Measurements from ENCODE around the gene CANT1. TPM values are rescaled to one million over a fixed set of nuclear protein-coding genes. Genes with fewer than 3 reads are reported as not detected.
"Not testable (repeated sequence)": the region's sequence is repeated elsewhere in the genome, so short reads cannot be mapped to it uniquely, and the experiment has no call there.

CANT1 gene
- total RNA-seq, 1 donor from 2014 or later: 55.8 TPM

- H3K27me3 Mint-ChIP-seq (ENCODE audit: low read depth): no peaks in the 10 kb centered on the region
- intact Hi-C loops (cut with micrococcal nuclease): no loop called here
- H3K4me1 Mint-ChIP-seq (ENCODE audit: low read depth): no peaks in the 10 kb centered on the region
- no peak overlapping the region for H3K4me3 Mint-ChIP-seq (ENCODE audit: low read depth)
- H3K36me3 Mint-ChIP-seq (ENCODE audit: low read depth): no peaks in the 10 kb centered on the region
- no peak overlapping the region for H3K27ac Mint-ChIP-seq
- peaks cover 17% of the 10 kb centered on the region for H3K9me3 Mint-ChIP-seq
- DNase-seq (ENCODE audit: low spot score): no peak
Observed at GRCh38 chr17:78947235-78948149, 62.1 kb downstream of the CANT1 start.

GRCh38 chr17:78946631-78947030 lies 62.9 kb downstream of the CANT1 start:
- Mint-ChIP-seq H3K4me1 (ENCODE audit: low read depth) (no peaks in the 10 kb centered on the region), H3K36me3 (ENCODE audit: low read depth) (no peaks in the 10 kb centered on the region), H3K4me3 (ENCODE audit: low read depth) (no peak overlapping the region), H3K27me3 (ENCODE audit: low read depth) (no peaks in the 10 kb centered on the region), H3K27ac (no peak overlapping the region), H3K9me3 (peaks cover 17% of the 10 kb centered on the region)
- intact Hi-C loops (cut with micrococcal nuclease): no loop called here
- no peak for DNase-seq (ENCODE audit: low spot score)

GRCh38 chr17:78946131-78946530 lies 63.4 kb downstream of the CANT1 start:
- intact Hi-C loops (cut with micrococcal nuclease): no loop called here
- H3K27ac Mint-ChIP-seq: no peak overlapping the region
- H3K4me3 Mint-ChIP-seq (ENCODE audit: low read depth): no peak overlapping the region
- H3K4me1 Mint-ChIP-seq (ENCODE audit: low read depth): no peaks in the 10 kb centered on the region
- H3K36me3 Mint-ChIP-seq (ENCODE audit: low read depth): no peaks in the 10 kb centered on the region
- DNase-seq (ENCODE audit: low spot score): no peak
- no peaks in the 10 kb centered on the region for H3K27me3 Mint-ChIP-seq (ENCODE audit: low read depth)
- peaks cover 14% of the 10 kb centered on the region for H3K9me3 Mint-ChIP-seq

- intact Hi-C loops (cut with micrococcal nuclease); H3K27ac Mint-ChIP-seq; H3K27me3 Mint-ChIP-seq (ENCODE audit: low read depth); DNase-seq (ENCODE audit: low spot score); H3K36me3 Mint-ChIP-seq (ENCODE audit: low read depth); H3K4me1 Mint-ChIP-seq (ENCODE audit: low read depth); H3K4me3 Mint-ChIP-seq (ENCODE audit: low read depth); H3K9me3 Mint-ChIP-seq: not testable (repeated sequence)
Observed at GRCh38 chr17:78945455-78945854, 64.1 kb downstream of the CANT1 start.

GRCh38 chr17:78944956-78945355 lies 64.6 kb downstream of the CANT1 start:
- Mint-ChIP-seq H3K4me3 (ENCODE audit: low read depth) (no peak overlapping the region), H3K9me3 (peaks cover 2% of the 10 kb centered on the region), H3K27me3 (ENCODE audit: low read depth) (no peaks in the 10 kb centered on the region), H3K4me1 (ENCODE audit: low read depth) (no peaks in the 10 kb centered on the region), H3K36me3 (ENCODE audit: low read depth) (no peaks in the 10 kb centered on the region), H3K27ac (no peak overlapping the region)
- no peak for DNase-seq (ENCODE audit: low spot score)
- intact Hi-C loops (cut with micrococcal nuclease): no loop called here

- H3K4me3 Mint-ChIP-seq (ENCODE audit: low read depth): no peak overlapping the region
- no peaks in the 10 kb centered on the region for H3K27me3 Mint-ChIP-seq (ENCODE audit: low read depth)
- H3K36me3 Mint-ChIP-seq (ENCODE audit: low read depth): no peaks in the 10 kb centered on the region
Observed at GRCh38 chr17:78944026-78944425, 65.5 kb downstream of the CANT1 start.

More at GRCh38 chr17:78944026-78944425, 65.5 kb downstream of the CANT1 start:
- Mint-ChIP-seq H3K27ac (no peak overlapping the region), H3K9me3 (no peaks in the 10 kb centered on the region), H3K4me1 (ENCODE audit: low read depth) (no peaks in the 10 kb centered on the region)
- DNase-seq (ENCODE audit: low spot score): no peak
- intact Hi-C loops (cut with micrococcal nuclease): no loop called here

Other genes with a start within 250 kb of the CANT1 start
- gene CYTH1, start 227.5 kb downstream of the CANT1 start, total RNA-seq: 83.5 and 95.7 TPM in 2 replicates
- 103 and 105 TPM in 2 replicates for gene USP36, start 168.9 kb downstream of the CANT1 start, total RNA-seq
- gene CEP295NL, start 106.6 kb downstream of the CANT1 start, total RNA-seq: not detected in 2 replicates
- gene TIMP2, start 84.4 kb downstream of the CANT1 start, total RNA-seq: 0.71 and 0.84 TPM in 2 replicates
- 57.5 and 59.3 TPM in 2 replicates for gene LGALS3BP, start 29.8 kb downstream of the CANT1 start, total RNA-seq
- not detected in 2 replicates for gene C1QTNF1, start 14.4 kb upstream of the CANT1 start, total RNA-seq
- 51.0 and 51.4 TPM in 2 replicates for gene ENGASE, start 65.1 kb upstream of the CANT1 start, total RNA-seq